ENCODE data around the gene GSTM2.
"Not testable (repeated sequence)": the region's sequence is repeated elsewhere in the genome, so short reads cannot be mapped to it uniquely, and the experiment has no call there.

Gene GSTM2

GRCh38 chr1:109677459-109677858 lies 9.6 kb downstream of the GSTM2 start:
- no peak for TF ChIP-seq CTCF (IDR thresholded peaks at IDR 0.05; ENCODE audit: insufficient read depth, missing control alignments)
- FAIRE-seq (no peak), DNase-seq (ENCODE audit: insufficient read length, low spot score) (no peak)

- not testable (repeated sequence) for FAIRE-seq; DNase-seq (ENCODE audit: insufficient read length, low spot score)
These were observed 10.8 kb downstream of the GSTM2 start for GRCh38 chr1:109678637-109679036.

- not testable (repeated sequence) for FAIRE-seq; DNase-seq (ENCODE audit: insufficient read length, low spot score)
These were observed 16.9 kb downstream of the GSTM2 start for GRCh38 chr1:109684777-109685176.

- not testable (repeated sequence) for DNase-seq (ENCODE audit: insufficient read length, low spot score); FAIRE-seq
These were observed 17.5 kb downstream of the GSTM2 start for GRCh38 chr1:109685399-109685798.

GRCh38 chr1:109685890-109686289 lies 18.0 kb downstream of the GSTM2 start:
- not testable (repeated sequence) for FAIRE-seq; DNase-seq (ENCODE audit: insufficient read length, low spot score)

GRCh38 chr1:109687109-109687508 lies 19.3 kb downstream of the GSTM2 start:
- not testable (repeated sequence) for DNase-seq (ENCODE audit: insufficient read length, low spot score); FAIRE-seq

- no peak for FAIRE-seq
- no peak for TF ChIP-seq CTCF (IDR thresholded peaks at IDR 0.05; ENCODE audit: insufficient read depth, missing control alignments)
- no peak for DNase-seq (ENCODE audit: insufficient read length, low spot score)
These were observed 20.0 kb downstream of the GSTM2 start, which contains the start of gene GSTM1 for GRCh38 chr1:109687641-109688499. Gene GSTM1 (plus strand): TSS chr1:109687817. CDS start chr1:109687874, 57 bp downstream.

- DNase-seq (ENCODE audit: insufficient read length, low spot score) (no peak), FAIRE-seq (no peak)
- no peak for TF ChIP-seq CTCF (IDR thresholded peaks at IDR 0.05; ENCODE audit: insufficient read depth, missing control alignments)
These were observed 22.1 kb downstream of the GSTM2 start for GRCh38 chr1:109689844-109690405.

- FAIRE-seq = no peak
- DNase-seq (ENCODE audit: insufficient read length, low spot score) = no peak
- TF ChIP-seq CTCF (IDR thresholded peaks at IDR 0.05; ENCODE audit: insufficient read depth, missing control alignments) = no peak
These were observed 23.9 kb downstream of the GSTM2 start for GRCh38 chr1:109691759-109692158.

GRCh38 chr1:109694400-109694799 lies 26.5 kb downstream of the GSTM2 start:
- not testable (repeated sequence) for FAIRE-seq; DNase-seq (ENCODE audit: insufficient read length, low spot score)

- not testable (repeated sequence) for FAIRE-seq; DNase-seq (ENCODE audit: insufficient read length, low spot score)
These were observed 27.3 kb downstream of the GSTM2 start for GRCh38 chr1:109695138-109695537.

All from D721Med (cell line).